ENCODE measurements around the gene DNMT3A.

DNMT3A gene

DNA sequence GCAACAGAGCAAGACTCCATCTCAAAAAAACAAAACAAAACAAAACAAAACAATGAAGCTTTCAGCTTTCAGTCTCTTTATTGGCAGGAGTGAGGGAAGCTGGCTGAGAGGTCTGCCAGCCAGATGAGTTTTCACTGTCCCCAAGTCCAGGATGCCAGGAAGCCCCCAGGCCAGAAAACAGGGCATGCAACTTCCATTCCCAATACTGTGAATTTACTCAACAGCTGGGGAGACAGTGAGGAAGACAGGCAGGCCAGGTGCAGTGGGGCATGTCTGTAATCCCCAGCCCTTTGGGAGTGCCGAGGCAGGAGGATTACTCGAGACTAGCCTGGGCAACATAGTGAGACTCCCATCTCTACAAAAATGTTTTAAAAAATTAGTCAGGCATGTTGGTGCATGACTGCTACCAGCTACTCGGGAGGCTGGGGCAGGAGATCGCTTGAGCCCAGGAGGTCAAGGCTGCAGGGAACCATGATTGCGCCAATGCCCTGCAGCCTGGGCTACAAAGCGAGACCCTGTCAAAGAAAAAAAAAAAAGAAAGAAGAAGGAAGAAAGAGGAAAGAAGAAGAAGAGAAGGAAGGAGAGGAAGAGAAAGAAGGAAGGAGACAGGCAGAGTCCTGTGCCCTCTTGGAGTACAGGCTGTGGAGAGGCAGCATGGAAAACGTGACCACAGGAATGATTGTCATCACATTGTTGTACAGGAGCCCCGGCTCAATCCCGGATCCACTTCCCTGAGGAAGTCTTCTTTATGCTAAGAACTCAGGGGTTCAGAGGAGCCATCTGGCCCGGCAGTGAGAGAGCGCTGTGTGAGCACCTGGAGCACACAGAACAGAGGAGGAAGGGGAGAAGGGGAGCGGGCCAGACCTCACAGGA, 144.2 kb downstream of the DNMT3A start:
- DNase-seq, result no peak

DNA sequence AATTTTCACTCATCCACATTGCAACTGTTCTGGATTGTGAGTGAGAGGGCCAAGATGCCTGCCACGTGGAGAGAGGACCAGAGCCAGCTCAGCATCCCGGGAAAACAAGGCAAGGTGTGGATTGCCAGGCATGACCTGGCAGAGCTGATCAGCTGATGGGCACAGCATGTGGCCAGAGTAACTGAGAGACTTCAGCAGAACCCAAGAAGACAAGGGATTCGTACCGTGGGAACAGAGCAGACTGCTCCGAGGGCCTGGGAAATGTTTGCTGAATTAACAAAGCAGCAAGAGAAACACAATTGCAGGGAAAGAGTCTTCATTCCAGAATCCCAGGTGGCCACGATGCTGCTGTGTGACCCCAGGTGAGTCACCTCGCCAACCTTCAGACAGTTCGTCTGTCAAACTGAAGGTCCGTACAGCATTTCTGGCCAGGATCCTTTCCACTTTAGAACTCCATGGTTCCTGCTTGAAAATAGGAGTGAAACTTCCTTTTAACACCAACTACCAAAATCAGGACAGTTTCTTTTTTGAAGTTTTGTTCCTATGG, 147.1 kb downstream of the DNMT3A start:
- no peak for DNase-seq

DNA sequence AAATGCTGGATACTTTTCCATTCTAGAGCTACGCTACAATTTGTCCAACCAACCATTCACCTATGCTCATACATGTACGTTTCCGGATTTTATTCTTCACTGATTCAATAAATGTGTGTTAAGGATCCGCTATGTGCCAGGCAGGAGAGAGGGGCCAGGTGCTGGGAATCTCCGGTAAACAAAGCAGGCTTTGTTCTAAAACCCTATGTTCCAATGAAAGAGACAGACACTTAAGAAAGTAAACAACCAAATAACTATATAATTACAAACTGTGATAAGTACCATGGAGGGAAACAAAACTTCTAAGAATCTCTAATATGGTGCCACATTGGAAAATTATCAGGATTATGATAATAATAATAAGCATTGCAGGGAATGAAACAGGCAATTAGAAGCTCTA, 151.2 kb downstream of the DNMT3A start:
- DNase-seq, result no peak

DNA sequence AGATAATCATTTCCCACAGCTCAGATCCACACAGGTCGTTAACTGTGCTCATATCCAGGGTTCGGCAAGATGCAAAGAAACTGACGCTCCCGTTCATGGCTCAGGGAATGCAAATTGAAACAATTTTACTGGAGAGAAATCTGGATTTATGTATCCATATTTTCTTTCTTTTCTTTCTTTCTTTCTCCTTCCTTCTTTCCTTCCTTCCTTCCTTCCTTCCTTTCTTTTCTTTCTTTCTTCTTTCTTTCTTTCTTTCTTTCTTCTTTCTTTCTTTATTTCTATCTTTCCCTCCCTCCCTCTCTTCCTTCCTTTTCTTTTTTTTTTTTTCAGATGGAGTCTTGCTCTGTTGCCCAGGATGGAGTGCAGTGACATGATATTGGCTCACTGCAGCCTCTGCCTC, 153.3 kb downstream of the DNMT3A start:
- no peak for DNase-seq

DNA sequence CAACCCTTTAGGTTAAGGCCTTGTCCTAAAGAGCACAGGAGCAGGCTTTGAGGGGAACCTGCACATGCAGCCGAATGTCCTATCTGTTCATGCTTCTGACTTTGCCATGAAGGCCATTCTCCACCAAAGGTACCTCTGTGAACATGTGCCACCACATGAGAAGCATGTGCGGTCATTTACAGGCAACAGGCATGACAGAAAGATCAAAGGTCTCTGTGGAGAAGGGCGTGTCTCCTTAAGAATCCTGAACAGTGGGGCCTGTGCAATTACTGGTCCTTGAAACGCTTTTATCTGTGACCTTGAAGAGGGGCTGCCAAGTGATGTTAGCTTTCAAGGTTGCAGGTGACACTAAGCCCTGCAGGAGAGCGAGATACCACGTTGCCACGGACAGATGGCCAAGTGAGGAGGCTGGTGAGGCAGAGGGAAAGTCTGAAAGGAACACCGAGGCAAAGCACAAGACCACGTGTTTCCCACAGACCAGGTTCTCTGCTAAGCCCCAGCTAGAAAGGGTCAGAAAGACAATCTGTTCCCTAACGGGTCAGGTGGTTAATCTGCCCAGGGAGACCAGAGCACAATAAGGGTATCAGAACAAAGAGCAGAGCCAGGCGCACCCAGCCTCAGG, 153.9 kb downstream of the DNMT3A start:
- DNase-seq, result no peak

DNA sequence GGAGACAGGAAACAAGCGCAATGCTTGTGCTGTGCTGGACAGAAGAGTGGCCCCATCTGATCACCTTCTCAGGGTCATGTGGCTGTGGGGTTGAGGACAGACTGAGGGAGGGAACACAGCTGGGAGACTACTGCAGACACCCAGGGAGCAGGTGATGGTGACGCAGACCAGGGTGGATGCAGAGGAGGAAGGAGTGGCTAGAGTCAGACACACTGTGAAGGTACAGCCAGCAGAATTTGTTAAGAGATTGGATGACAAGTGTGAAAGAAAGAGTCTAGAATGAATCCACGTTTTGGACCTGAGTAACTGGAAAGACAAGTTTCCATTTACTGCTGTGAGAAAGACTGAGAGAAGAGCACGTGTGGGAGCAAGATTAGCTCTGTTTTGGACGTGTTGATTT, 157.5 kb downstream of the DNMT3A start:
- DNase-seq, result no peak

DNA sequence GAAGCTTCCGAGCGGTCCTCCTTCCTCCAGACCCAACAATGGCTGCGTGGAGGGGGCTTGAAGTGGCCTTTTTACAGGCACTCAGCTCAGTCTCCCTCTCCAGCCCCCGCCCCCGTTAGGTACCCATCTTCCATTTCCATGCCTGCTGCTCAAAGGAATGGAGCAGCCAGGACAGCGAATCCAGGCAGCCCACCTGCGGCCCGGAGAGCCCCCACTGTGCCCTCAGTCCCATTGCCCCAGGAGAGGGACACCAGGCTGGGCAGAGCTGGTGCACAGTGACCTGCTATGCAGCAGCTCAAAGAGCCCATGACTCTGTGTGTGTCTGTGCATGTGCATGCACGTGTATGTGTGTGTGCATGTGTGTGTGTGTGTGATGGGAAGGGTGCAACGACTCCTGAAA, 162.7 kb downstream of the DNMT3A start:
- no peak for DNase-seq
